ENCODE results near the gene VWC2L. TPM values are rescaled to one million over a fixed set of nuclear protein-coding genes. Genes with fewer than 3 reads are reported as not detected.

The VWC2L gene
- total RNA-seq, 1 donor, result under 0.01 TPM

GRCh38 chr2:214489702-214490101, 78.8 kb downstream of the VWC2L start:
- no peaks in the 10 kb centered on the region for H3K4me1 ChIP-seq (ENCODE audit: insufficient read depth, low read length)
- H3K27me3 ChIP-seq (ENCODE audit: insufficient read depth, low read length), result no peaks in the 10 kb centered on the region

GRCh38 chr2:214492152-214492551, 81.3 kb downstream of the VWC2L start:
- Histone ChIP-seq H3K4me3 (ENCODE audit: low read length) (no peak overlapping the region), H3K9me3 (ENCODE audit: low read depth, low read length) (no peaks in the 10 kb centered on the region), H3K4me1 (ENCODE audit: insufficient read depth, low read length) (no peaks in the 10 kb centered on the region), H3K27me3 (ENCODE audit: insufficient read depth, low read length) (no peaks in the 10 kb centered on the region)

More at GRCh38 chr2:214489702-214490101, 78.8 kb downstream of the VWC2L start:
- Histone ChIP-seq H3K4me3 (ENCODE audit: low read length) (no peak overlapping the region), H3K9me3 (ENCODE audit: low read depth, low read length) (no peaks in the 10 kb centered on the region)

GRCh38 chr2:214492608-214493007, 81.8 kb downstream of the VWC2L start:
- Histone ChIP-seq H3K4me1 (ENCODE audit: insufficient read depth, low read length) (no peaks in the 10 kb centered on the region), H3K9me3 (ENCODE audit: low read depth, low read length) (no peaks in the 10 kb centered on the region), H3K27me3 (ENCODE audit: insufficient read depth, low read length) (no peaks in the 10 kb centered on the region), H3K4me3 (ENCODE audit: low read length) (no peak overlapping the region)

GRCh38 chr2:214497489-214497888, 86.6 kb downstream of the VWC2L start:
- Histone ChIP-seq H3K4me1 (ENCODE audit: insufficient read depth, low read length) (no peaks in the 10 kb centered on the region), H3K27me3 (ENCODE audit: insufficient read depth, low read length) (no peaks in the 10 kb centered on the region), H3K9me3 (ENCODE audit: low read depth, low read length) (no peaks in the 10 kb centered on the region), H3K4me3 (ENCODE audit: low read length) (no peak overlapping the region)

GRCh38 chr2:214503568-214503967, 92.7 kb downstream of the VWC2L start:
- Histone ChIP-seq H3K9me3 (ENCODE audit: low read depth, low read length) (no peaks in the 10 kb centered on the region), H3K4me1 (ENCODE audit: insufficient read depth, low read length) (no peaks in the 10 kb centered on the region), H3K4me3 (ENCODE audit: low read length) (no peak overlapping the region), H3K27me3 (ENCODE audit: insufficient read depth, low read length) (no peaks in the 10 kb centered on the region)

- Histone ChIP-seq H3K4me3 (ENCODE audit: low read length) (no peak overlapping the region), H3K9me3 (ENCODE audit: low read depth, low read length) (no peaks in the 10 kb centered on the region), H3K27me3 (ENCODE audit: insufficient read depth, low read length) (no peaks in the 10 kb centered on the region), H3K4me1 (ENCODE audit: insufficient read depth, low read length) (no peaks in the 10 kb centered on the region)
These were observed 93.9 kb downstream of the VWC2L start for GRCh38 chr2:214504599-214505376.

GRCh38 chr2:214507032-214507431, 96.2 kb downstream of the VWC2L start:
- no peaks in the 10 kb centered on the region for H3K9me3 ChIP-seq (ENCODE audit: low read depth, low read length)
- no peaks in the 10 kb centered on the region for H3K27me3 ChIP-seq (ENCODE audit: insufficient read depth, low read length)
- H3K4me1 ChIP-seq (ENCODE audit: insufficient read depth, low read length), result no peaks in the 10 kb centered on the region
- H3K4me3 ChIP-seq (ENCODE audit: low read length), result no peak overlapping the region

- no peaks in the 10 kb centered on the region for H3K4me1 ChIP-seq (ENCODE audit: insufficient read depth, low read length)
- no peaks in the 10 kb centered on the region for H3K9me3 ChIP-seq (ENCODE audit: low read depth, low read length)
- no peak overlapping the region for H3K4me3 ChIP-seq (ENCODE audit: low read length)
- H3K27me3 ChIP-seq (ENCODE audit: insufficient read depth, low read length), result no peaks in the 10 kb centered on the region
These were observed 103.8 kb downstream of the VWC2L start for GRCh38 chr2:214514704-214515103.

- Histone ChIP-seq H3K27me3 (ENCODE audit: insufficient read depth, low read length) (no peaks in the 10 kb centered on the region), H3K4me1 (ENCODE audit: insufficient read depth, low read length) (no peaks in the 10 kb centered on the region), H3K4me3 (ENCODE audit: low read length) (no peak overlapping the region), H3K9me3 (ENCODE audit: low read depth, low read length) (no peaks in the 10 kb centered on the region)
These were observed 104.3 kb downstream of the VWC2L start for GRCh38 chr2:214515111-214515510.

- Histone ChIP-seq H3K4me3 (ENCODE audit: low read length) (no peak overlapping the region), H3K4me1 (ENCODE audit: insufficient read depth, low read length) (no peaks in the 10 kb centered on the region), H3K9me3 (ENCODE audit: low read depth, low read length) (no peaks in the 10 kb centered on the region), H3K27me3 (ENCODE audit: insufficient read depth, low read length) (no peaks in the 10 kb centered on the region)
These were observed 108.5 kb downstream of the VWC2L start for GRCh38 chr2:214519258-214519818.

GRCh38 chr2:214529021-214529420, 118.2 kb downstream of the VWC2L start:
- Histone ChIP-seq H3K27me3 (ENCODE audit: insufficient read depth, low read length) (no peaks in the 10 kb centered on the region), H3K4me3 (ENCODE audit: low read length) (no peak overlapping the region), H3K4me1 (ENCODE audit: insufficient read depth, low read length) (no peaks in the 10 kb centered on the region), H3K9me3 (ENCODE audit: low read depth, low read length) (no peaks in the 10 kb centered on the region)

- Histone ChIP-seq H3K9me3 (ENCODE audit: low read depth, low read length) (no peaks in the 10 kb centered on the region), H3K4me1 (ENCODE audit: insufficient read depth, low read length) (no peaks in the 10 kb centered on the region)
These were observed 118.7 kb downstream of the VWC2L start for GRCh38 chr2:214529514-214529913.

GRCh38 chr2:214533541-214533940, 122.7 kb downstream of the VWC2L start:
- Histone ChIP-seq H3K27me3 (ENCODE audit: insufficient read depth, low read length) (no peaks in the 10 kb centered on the region), H3K4me1 (ENCODE audit: insufficient read depth, low read length) (no peaks in the 10 kb centered on the region), H3K4me3 (ENCODE audit: low read length) (no peak overlapping the region), H3K9me3 (ENCODE audit: low read depth, low read length) (no peaks in the 10 kb centered on the region)

More at GRCh38 chr2:214529514-214529913, 118.7 kb downstream of the VWC2L start:
- H3K4me3 ChIP-seq (ENCODE audit: low read length), result no peak overlapping the region
- H3K27me3 ChIP-seq (ENCODE audit: insufficient read depth, low read length), result no peaks in the 10 kb centered on the region

GRCh38 chr2:214536625-214537024, 125.8 kb downstream of the VWC2L start:
- Histone ChIP-seq H3K27me3 (ENCODE audit: insufficient read depth, low read length) (no peaks in the 10 kb centered on the region), H3K9me3 (ENCODE audit: low read depth, low read length) (no peaks in the 10 kb centered on the region), H3K4me1 (ENCODE audit: insufficient read depth, low read length) (no peaks in the 10 kb centered on the region), H3K4me3 (ENCODE audit: low read length) (no peak overlapping the region)

GRCh38 chr2:214537929-214538328, 127.1 kb downstream of the VWC2L start:
- no peaks in the 10 kb centered on the region for H3K4me1 ChIP-seq (ENCODE audit: insufficient read depth, low read length)
- H3K27me3 ChIP-seq (ENCODE audit: insufficient read depth, low read length), result no peaks in the 10 kb centered on the region
- no peak overlapping the region for H3K4me3 ChIP-seq (ENCODE audit: low read length)
- H3K9me3 ChIP-seq (ENCODE audit: low read depth, low read length), result no peaks in the 10 kb centered on the region

GRCh38 chr2:214542295-214542694, 131.4 kb downstream of the VWC2L start:
- Histone ChIP-seq H3K9me3 (ENCODE audit: low read depth, low read length) (no peaks in the 10 kb centered on the region), H3K4me3 (ENCODE audit: low read length) (no peak overlapping the region), H3K27me3 (ENCODE audit: insufficient read depth, low read length) (no peaks in the 10 kb centered on the region), H3K4me1 (ENCODE audit: insufficient read depth, low read length) (no peaks in the 10 kb centered on the region)

Data from mononuclear cell (primary cell).